ENCODE data around the gene ZNF559. TPM values are rescaled to one million over a fixed set of nuclear protein-coding genes. Genes with fewer than 3 reads are reported as not detected.

Gene ZNF559
- total RNA-seq, 2 donors from 2014 or later = 9.5 to 13.5 TPM

DNA sequence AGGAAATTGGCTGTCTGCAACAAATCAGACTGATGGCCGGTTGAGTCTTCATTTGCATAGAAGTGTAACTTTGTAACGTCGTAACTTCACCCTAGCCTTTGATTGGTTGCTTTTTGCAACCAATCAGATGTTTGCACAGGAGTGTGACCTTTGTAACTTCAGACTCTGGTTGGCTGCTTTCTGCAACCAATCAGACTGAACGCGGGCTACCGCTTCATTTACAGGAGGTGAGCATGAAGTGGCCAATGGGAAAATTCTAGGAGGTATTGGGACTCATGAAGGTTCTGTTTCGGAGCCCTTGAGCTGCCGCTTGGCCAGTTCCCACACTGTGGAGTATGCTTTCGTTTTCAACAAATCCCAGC, 441 bp upstream of the ZNF559 start:
- Mint-ChIP-seq H3K9me3 (peaks cover 4% of the 10 kb centered on the region), H3K27me3 (no peaks in the 10 kb centered on the region), H3K36me3 (peaks cover 24% of the 10 kb centered on the region), H3K4me3 (peak overlapping the region; percentile 93), H3K4me1 (ENCODE audit: low read depth in 2 of 2) (peaks cover 16 to 20% of the 10 kb centered on the region in 2 donors), H3K27ac (peak overlapping the region; percentile 85 to 97)
- peak; percentile 59 to 78 for ATAC-seq
- peak; percentile 72 for DNase-seq (ENCODE audit: low spot score)

GRCh38 chr19:9324584-9324962, 594 bp downstream of the ZNF559 start:
- ATAC-seq (no peak), DNase-seq (ENCODE audit: low spot score) (no peak)
- Mint-ChIP-seq H3K4me3 (peak overlapping the region; percentile 93), H3K36me3 (peaks cover 27% of the 10 kb centered on the region), H3K27me3 (no peaks in the 10 kb centered on the region), H3K9me3 (peaks cover 4% of the 10 kb centered on the region), H3K27ac (peak overlapping the region; percentile 85 to 97), H3K4me1 (ENCODE audit: low read depth in 2 of 2) (peaks cover 16 to 20% of the 10 kb centered on the region in 2 donors)

GRCh38 chr19:9329999-9330398, 6.0 kb downstream of the ZNF559 start:
- ATAC-seq = no peak
- Mint-ChIP-seq H3K27ac (no peak overlapping the region), H3K27me3 (no peaks in the 10 kb centered on the region), H3K36me3 (peaks cover 50% of the 10 kb centered on the region), H3K4me1 (ENCODE audit: low read depth in 2 of 2) (peaks cover under 1 to 1% of the 10 kb centered on the region in 2 donors), H3K4me3 (no peak overlapping the region), H3K9me3 (peaks cover 19% of the 10 kb centered on the region)
- no peak for DNase-seq (ENCODE audit: low spot score)

- H3K4me3 Mint-ChIP-seq = no peak overlapping the region
- DNase-seq (ENCODE audit: low spot score) = no peak
- H3K9me3 Mint-ChIP-seq = peaks cover 26% of the 10 kb centered on the region
These were observed 18.8 kb downstream of the ZNF559 start for GRCh38 chr19:9342610-9343304.

DNA sequence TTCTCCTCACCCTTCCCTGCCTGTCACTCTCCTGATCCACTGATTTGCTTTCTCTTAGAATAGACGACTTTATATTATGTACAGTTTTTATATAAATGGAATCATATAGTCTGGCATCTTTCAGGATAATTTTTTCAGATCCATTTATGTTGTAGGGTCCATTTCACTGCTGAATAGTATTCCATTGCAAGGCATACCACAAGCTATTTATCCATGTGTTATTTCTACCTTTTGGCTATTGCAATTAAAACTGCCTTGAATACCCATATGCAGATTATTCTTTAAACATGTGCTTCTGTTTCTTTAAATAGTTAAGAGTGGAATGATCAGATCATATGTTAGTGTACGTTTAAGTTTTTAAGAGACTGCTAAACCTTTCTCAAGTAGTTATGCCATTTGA, 21.0 kb downstream of the ZNF559 start:
- ATAC-seq (no peak), DNase-seq (ENCODE audit: low spot score) (no peak)
- Mint-ChIP-seq H3K36me3 (peaks cover 75% of the 10 kb centered on the region), H3K4me1 (ENCODE audit: low read depth in 2 of 2) (no peaks in the 10 kb centered on the region), H3K9me3 (peaks cover 20% of the 10 kb centered on the region), H3K4me3 (no peak overlapping the region), H3K27me3 (no peaks in the 10 kb centered on the region), H3K27ac (no peak overlapping the region)

More at GRCh38 chr19:9342610-9343304, 18.8 kb downstream of the ZNF559 start:
- no peak overlapping the region for H3K27ac Mint-ChIP-seq
- H3K4me1 Mint-ChIP-seq (ENCODE audit: low read depth in 2 of 2) = no peaks in the 10 kb centered on the region
- no peaks in the 10 kb centered on the region for H3K27me3 Mint-ChIP-seq
- peaks cover 75% of the 10 kb centered on the region for H3K36me3 Mint-ChIP-seq
- ATAC-seq = no peak

GRCh38 chr19:9348253-9348652, 24.3 kb downstream of the ZNF559 start:
- Mint-ChIP-seq H3K9me3 (peaks cover 22% of the 10 kb centered on the region), H3K36me3 (peaks cover 62% of the 10 kb centered on the region), H3K4me3 (no peak overlapping the region)

DNA sequence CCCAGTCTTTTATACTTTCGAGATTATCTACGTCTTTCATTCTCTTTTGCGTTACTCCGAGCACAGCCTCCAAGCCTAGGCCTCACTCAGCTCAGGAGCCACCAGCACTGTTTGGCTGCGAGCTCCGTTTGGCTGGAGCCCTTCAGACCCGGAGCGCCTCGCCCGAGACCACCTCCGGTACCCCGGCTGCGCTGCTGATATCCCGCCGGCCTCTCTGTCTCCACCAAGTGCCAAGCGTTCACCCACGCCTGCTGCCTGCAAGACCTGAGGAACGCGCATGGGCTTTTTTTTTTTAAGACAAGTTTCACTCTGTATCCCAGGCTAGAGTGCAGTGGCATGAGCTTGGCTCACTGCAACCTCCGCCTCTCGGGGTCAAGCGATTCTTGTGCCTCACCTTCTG, 24.7 kb downstream of the ZNF559 start:
- ATAC-seq (no peak), DNase-seq (ENCODE audit: low spot score) (no peak)
- H3K4me3 Mint-ChIP-seq = no peak overlapping the region
- H3K4me1 Mint-ChIP-seq (ENCODE audit: low read depth in 2 of 2) = no peaks in the 10 kb centered on the region
- no peak overlapping the region for H3K27ac Mint-ChIP-seq
- peaks cover 58% of the 10 kb centered on the region for H3K36me3 Mint-ChIP-seq
- H3K27me3 Mint-ChIP-seq = no peaks in the 10 kb centered on the region
- H3K9me3 Mint-ChIP-seq = peaks cover 19% of the 10 kb centered on the region

More at GRCh38 chr19:9348253-9348652, 24.3 kb downstream of the ZNF559 start:
- Mint-ChIP-seq H3K27me3 (no peaks in the 10 kb centered on the region), H3K27ac (no peak overlapping the region), H3K4me1 (ENCODE audit: low read depth in 2 of 2) (no peaks in the 10 kb centered on the region)
- no peak for ATAC-seq
- no peak for DNase-seq (ENCODE audit: low spot score)

- Mint-ChIP-seq H3K27ac (no peak overlapping the region), H3K4me3 (no peak overlapping the region), H3K36me3 (peaks cover 46% of the 10 kb centered on the region), H3K4me1 (ENCODE audit: low read depth in 2 of 2) (no peaks in the 10 kb centered on the region), H3K9me3 (peaks cover 16% of the 10 kb centered on the region), H3K27me3 (no peaks in the 10 kb centered on the region)
- ATAC-seq = no peak
- DNase-seq (ENCODE audit: low spot score) = no peak
These were observed 28.5 kb downstream of the ZNF559 start for GRCh38 chr19:9352505-9352904.

DNA sequence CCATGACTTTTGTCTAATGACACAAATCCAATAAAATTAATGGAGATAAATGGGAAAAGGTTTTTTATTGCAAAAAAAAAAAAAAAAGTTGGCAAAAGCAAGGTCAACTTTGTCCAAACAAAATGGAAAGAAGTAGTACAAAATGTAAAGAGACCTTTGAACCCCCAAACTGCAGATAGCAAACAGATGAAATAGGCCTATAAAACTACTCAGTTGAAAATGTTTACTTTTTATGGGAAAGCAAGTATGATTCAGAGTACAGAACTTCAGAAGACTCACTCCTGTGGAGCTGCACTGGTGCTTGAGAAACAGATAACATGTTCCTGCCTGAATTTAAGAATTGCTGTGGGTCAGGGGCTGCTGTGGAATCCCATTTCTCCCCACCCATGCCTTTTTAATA, 29.0 kb downstream of the ZNF559 start:
- Mint-ChIP-seq H3K27me3 (no peaks in the 10 kb centered on the region), H3K4me1 (ENCODE audit: low read depth in 2 of 2) (no peaks in the 10 kb centered on the region), H3K4me3 (no peak overlapping the region), H3K36me3 (peaks cover 49% of the 10 kb centered on the region), H3K9me3 (peaks cover 21% of the 10 kb centered on the region), H3K27ac (no peak overlapping the region)
- no peak for DNase-seq (ENCODE audit: low spot score)
- ATAC-seq = no peak

DNA sequence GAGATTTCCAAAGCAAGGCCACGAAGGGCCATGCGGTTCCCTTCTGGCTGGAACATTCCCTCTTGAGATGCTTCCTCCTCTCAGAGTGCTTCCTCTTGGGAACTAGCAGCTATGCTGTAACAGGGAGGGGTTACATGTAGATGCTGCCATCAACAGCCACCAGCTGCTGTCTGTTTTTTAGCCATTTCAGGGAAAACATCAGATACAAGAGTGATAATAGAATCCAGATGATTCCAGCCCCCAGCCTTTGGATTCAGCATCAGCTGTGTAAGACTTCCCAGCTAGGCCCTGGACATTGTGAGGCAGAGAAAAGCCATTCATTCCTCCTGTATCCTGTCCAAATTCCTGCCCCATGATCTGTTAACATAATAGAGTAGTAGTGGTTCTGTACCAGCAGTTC, 30.7 kb downstream of the ZNF559 start:
- peaks cover 16% of the 10 kb centered on the region for H3K9me3 Mint-ChIP-seq
- DNase-seq (ENCODE audit: low spot score) = no peak
- no peaks in the 10 kb centered on the region for H3K4me1 Mint-ChIP-seq (ENCODE audit: low read depth in 2 of 2)
- H3K27ac Mint-ChIP-seq = no peak overlapping the region
- H3K27me3 Mint-ChIP-seq = no peaks in the 10 kb centered on the region
- H3K36me3 Mint-ChIP-seq = peaks cover 41% of the 10 kb centered on the region
- no peak overlapping the region for H3K4me3 Mint-ChIP-seq
- no peak for ATAC-seq

DNA sequence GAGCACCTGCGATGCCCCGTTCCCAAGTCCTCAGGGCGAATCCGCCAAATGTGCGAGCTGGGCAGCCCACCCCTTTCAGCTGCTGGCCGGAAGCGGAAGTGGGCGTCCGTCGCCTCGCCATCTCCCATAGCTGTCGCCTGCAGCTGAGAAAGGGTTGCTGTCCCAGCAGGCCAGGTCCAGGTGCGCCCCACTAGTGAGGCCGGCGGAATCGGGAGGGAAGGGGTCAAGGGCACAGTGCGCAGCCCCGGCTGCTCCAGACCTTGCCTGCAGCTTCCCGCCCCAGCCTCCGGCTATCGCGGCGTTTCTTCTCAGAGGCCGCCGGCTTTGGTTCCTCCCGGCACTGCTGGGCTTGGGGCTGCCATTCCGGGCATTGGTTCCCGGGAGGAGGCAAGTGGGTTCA, 38.9 kb downstream of the ZNF559 start, which contains the start of gene ZNF177:
Gene ZNF177, plus strand, starts transcription at position 109 of the 400 bp plus-strand sequence. CDS start 15,299 bp downstream, outside the sequence.
- H3K27ac Mint-ChIP-seq = no peak within 1 kb of the TSS
- peak within 1 kb of the TSS; percentile 3 for H3K4me3 Mint-ChIP-seq
- H3K4me1 Mint-ChIP-seq (ENCODE audit: low read depth in 2 of 2) = peaks cover 0 to 7% of the 10 kb centered on the region in 2 donors
- H3K36me3 Mint-ChIP-seq = peaks cover 48% of the 10 kb centered on the region
- H3K9me3 Mint-ChIP-seq = peaks cover 32% of the 10 kb centered on the region
- no peak for DNase-seq (ENCODE audit: low spot score)
- peak in 1 of 2 donors; percentile 60 for ATAC-seq
- peaks cover 7 to 9% of the 10 kb centered on the region in 2 donors for H3K27me3 Mint-ChIP-seq

- Mint-ChIP-seq H3K27ac (no peak overlapping the region), H3K27me3 (no peaks in the 10 kb centered on the region), H3K36me3 (peaks cover 47% of the 10 kb centered on the region), H3K4me1 (ENCODE audit: low read depth in 2 of 2) (no peaks in the 10 kb centered on the region), H3K4me3 (no peak overlapping the region), H3K9me3 (peaks cover 22% of the 10 kb centered on the region)
- ATAC-seq (no peak), DNase-seq (ENCODE audit: low spot score) (no peak)
These were observed 47.0 kb downstream of the ZNF559 start for GRCh38 chr19:9370738-9371619.

DNA sequence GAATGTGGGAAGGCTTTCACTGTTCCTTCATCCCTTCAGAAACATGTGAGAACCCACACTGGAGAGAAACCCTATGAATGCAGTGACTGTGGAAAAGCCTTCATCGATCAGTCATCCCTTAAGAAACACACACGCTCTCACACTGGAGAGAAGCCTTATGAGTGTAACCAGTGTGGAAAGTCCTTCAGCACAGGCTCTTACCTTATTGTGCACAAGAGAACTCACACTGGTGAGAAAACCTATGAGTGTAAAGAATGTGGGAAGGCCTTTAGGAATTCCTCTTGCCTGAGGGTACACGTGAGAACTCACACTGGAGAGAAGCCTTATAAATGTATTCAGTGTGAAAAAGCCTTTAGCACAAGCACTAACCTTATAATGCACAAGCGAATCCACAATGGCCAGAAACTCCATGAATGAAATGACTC, 57.4 kb downstream of the ZNF559 start:
- ATAC-seq (no peak), DNase-seq (ENCODE audit: low spot score) (no peak)
- Mint-ChIP-seq H3K27me3 (no peaks in the 10 kb centered on the region), H3K27ac (no peak overlapping the region), H3K4me1 (ENCODE audit: low read depth in 2 of 2) (no peaks in the 10 kb centered on the region), H3K9me3 (peaks cover 21% of the 10 kb centered on the region), H3K36me3 (peaks cover 69% of the 10 kb centered on the region), H3K4me3 (no peak overlapping the region)
